Osteoblast (primary cell): Measurements from ENCODE around the gene ARRDC4. TPM values are rescaled to one million over a fixed set of nuclear protein-coding genes. Genes with fewer than 3 reads are reported as not detected.

Experiments
- DNase-seq: peaks from one replicate; pipeline ENCODE4 v3.0.0; 2011; ENCODE audit warnings: low spot score, mixed read lengths; ENCODE audit not compliant: insufficient read length; ENCODE audit errors: missing footprints
- H2AFZ ChIP-seq: 2 replicates; pipeline ENCODE4 v1.6.0; 2011; ENCODE audit warnings: mild to moderate bottlenecking, low read length
- H3K27ac ChIP-seq: 2 replicates; pipeline ENCODE4 v1.5.1; 2011; ENCODE audit warnings: mild to moderate bottlenecking, low read depth, low read length, moderate library complexity
- H3K27me3 ChIP-seq: 2 replicates; pipeline ENCODE4 v1.6.0; 2012; ENCODE audit warnings: mild to moderate bottlenecking, control low read depth, inconsistent platforms, low read length, moderate library complexity; ENCODE audit not compliant: insufficient read depth
- H3K36me3 ChIP-seq: 2 replicates; pipeline ENCODE4 v1.5.1; 2011; ENCODE audit warnings: mild to moderate bottlenecking, low read length, control low read depth, moderate library complexity; ENCODE audit not compliant: insufficient read depth
- H3K4me1 ChIP-seq: 2 replicates; pipeline ENCODE4 v1.5.1; 2011; ENCODE audit warnings: mild to moderate bottlenecking, low read length, control low read depth, moderate library complexity; ENCODE audit not compliant: insufficient read depth
- H3K4me2 ChIP-seq: 2 replicates; pipeline ENCODE4 v1.6.0; 2011; ENCODE audit warnings: mild to moderate bottlenecking, low read length; ENCODE audit not compliant: insufficient read depth
- H3K4me3 ChIP-seq: fragments of 200-600 bp; sonication (generic); 3 replicates; pipeline ENCODE4 v1.5.1; 2012; ENCODE audit warnings: mild to moderate bottlenecking, low read length, inconsistent platforms; ENCODE audit not compliant: insufficient read depth
- H3K79me2 ChIP-seq: 2 replicates; pipeline ENCODE4 v1.6.0; 2012; ENCODE audit warnings: mild to moderate bottlenecking, low read length, control low read depth, inconsistent platforms; ENCODE audit not compliant: insufficient read depth
- H3K9me3 ChIP-seq: 2 replicates; pipeline ENCODE4 v1.5.1; 2011; ENCODE audit warnings: low read depth, low read length, control low read depth
- H4K20me1 ChIP-seq: 2 replicates; pipeline ENCODE4 v1.6.0; 2012; ENCODE audit warnings: mild to moderate bottlenecking, low read length, control low read depth; ENCODE audit not compliant: insufficient read depth
- CTCF ChIP-seq: IDR thresholded peaks from 2 replicates; pipeline ENCODE4 v1.5.1; 2011; ENCODE audit warnings: mild to moderate bottlenecking, low read depth, low read length, moderate library complexity; ENCODE audit errors: extremely low read depth
- total RNA-seq: library from RNA; depleted of rRNA; stranded (reverse); fragments of >200 nt; gene quantifications from 2 replicates; pipeline ENCODE4 v1.2.3, GENCODE V29; 2012

The ARRDC4 gene
- total RNA-seq, 1 donor, result 17.0 TPM

DNA sequence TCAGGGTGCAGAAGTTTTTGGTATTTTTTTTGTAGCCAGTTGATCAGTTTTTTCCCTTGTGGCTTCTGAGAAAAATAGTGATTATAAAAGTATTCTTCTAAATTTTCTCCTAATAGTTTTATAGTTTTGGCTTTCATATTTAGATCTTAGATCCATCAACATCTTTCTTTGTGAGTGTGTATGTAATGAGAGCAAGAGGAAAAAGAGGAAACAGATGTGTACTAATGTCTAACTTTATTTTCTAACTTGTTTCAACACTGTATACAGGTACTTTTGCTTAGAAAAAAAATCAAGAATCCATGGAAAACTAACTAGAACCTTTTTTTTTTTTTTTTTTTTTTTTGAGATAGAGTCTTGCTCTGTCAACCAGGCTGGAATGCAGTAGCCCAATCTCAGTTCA, 53.1 kb downstream of the ARRDC4 start:
- Histone ChIP-seq H3K4me1 (no peaks in the 10 kb centered on the region), H3K4me3 (no peak overlapping the region)
- no peak for TF ChIP-seq CTCF

DNA sequence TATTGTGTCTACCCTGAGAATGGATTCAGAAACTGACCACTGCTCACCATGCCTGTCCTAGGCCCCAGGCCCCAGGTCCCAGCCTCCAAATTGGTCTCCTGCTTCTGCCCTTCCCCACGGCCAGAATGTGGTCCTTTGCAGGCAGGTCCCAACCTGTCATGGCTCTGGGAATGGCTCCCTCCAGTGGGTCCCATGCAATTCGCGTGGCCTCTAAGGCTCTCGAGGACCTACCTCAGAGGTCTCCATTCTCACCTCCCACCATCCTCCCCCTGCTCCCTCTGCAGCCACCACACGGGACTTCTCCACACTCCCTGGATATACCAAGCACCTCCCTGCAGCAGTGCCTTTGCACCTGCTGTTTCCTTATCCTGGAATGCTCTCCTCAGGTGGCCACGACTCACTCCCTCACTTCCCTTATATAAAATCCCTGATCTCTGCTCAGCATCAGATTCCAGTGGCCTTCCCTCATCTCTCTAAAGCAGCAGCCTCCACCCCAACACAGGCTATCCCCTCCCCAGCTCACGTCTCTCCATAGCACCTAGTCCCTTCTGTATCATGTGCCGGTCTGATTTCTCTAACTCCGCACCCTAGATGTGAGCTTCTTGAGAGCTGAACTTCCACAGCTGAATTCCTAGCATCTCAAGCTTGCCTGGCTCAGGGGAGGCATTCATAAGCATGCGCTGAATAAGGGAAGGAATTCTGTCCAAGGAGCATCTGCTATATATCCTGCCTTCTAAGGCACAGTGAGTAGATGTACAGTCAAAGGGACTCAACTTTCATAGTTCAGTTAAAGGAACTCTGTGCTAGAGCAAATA, 56.9 kb downstream of the ARRDC4 start:
- Histone ChIP-seq H3K4me3 (no peak overlapping the region), H3K9me3 (no peaks in the 10 kb centered on the region), H3K36me3 (no peaks in the 10 kb centered on the region), H3K4me2 (no peak overlapping the region), H3K27me3 (no peaks in the 10 kb centered on the region), H3K4me1 (no peaks in the 10 kb centered on the region), H4K20me1 (no peaks in the 10 kb centered on the region), H2AFZ (no peak overlapping the region), H3K79me2 (no peaks in the 10 kb centered on the region), H3K27ac (no peak overlapping the region)
- TF ChIP-seq CTCF, result no peak
- DNase-seq, result no peak

More for the DNA sequence above, 53.1 kb downstream of the ARRDC4 start:
- H3K9me3 ChIP-seq, result no peaks in the 10 kb centered on the region
- no peak for DNase-seq
- H2AFZ ChIP-seq, result no peak overlapping the region
- no peak overlapping the region for H3K4me2 ChIP-seq
- no peaks in the 10 kb centered on the region for H4K20me1 ChIP-seq
- H3K36me3 ChIP-seq, result no peaks in the 10 kb centered on the region
- no peaks in the 10 kb centered on the region for H3K79me2 ChIP-seq
- H3K27ac ChIP-seq, result no peak overlapping the region
- H3K27me3 ChIP-seq, result no peaks in the 10 kb centered on the region

DNA sequence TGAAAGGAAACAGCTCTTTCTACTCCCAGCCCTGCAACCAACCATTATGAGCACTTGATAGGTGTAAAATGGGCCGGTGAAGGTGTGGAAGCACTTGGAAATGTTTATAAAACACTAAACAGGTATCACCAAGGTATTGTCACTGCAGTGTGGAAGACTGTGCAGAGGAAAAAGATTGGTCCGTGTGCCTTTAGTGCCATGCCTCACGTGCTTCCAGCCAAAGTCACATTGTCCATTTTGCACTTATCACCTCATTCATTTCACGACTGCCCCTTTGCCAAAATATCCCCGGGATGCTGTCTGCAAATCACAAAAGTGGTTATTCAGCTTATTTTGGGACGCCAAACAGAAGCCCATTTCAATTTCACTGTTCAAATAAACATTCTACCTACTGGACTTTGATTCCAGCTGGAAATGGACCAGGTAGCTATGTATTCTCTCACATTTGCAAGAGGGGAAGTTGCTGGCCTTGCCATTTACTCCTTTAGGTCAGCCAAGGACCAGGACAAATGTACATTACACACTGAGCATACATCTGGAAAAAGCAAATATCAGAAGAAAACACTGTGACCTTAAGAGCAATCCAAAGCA, 58.4 kb downstream of the ARRDC4 start:
- H3K4me1 ChIP-seq, result no peaks in the 10 kb centered on the region
- no peaks in the 10 kb centered on the region for H3K27me3 ChIP-seq
- no peak for TF ChIP-seq CTCF
- H3K4me3 ChIP-seq, result no peak overlapping the region
- no peak overlapping the region for H3K4me2 ChIP-seq
- no peak for DNase-seq
- no peaks in the 10 kb centered on the region for H3K36me3 ChIP-seq
- H3K79me2 ChIP-seq, result no peaks in the 10 kb centered on the region
- no peaks in the 10 kb centered on the region for H4K20me1 ChIP-seq
- no peaks in the 10 kb centered on the region for H3K9me3 ChIP-seq
- H2AFZ ChIP-seq, result no peak overlapping the region
- no peak overlapping the region for H3K27ac ChIP-seq
